B cell (primary cell): ENCODE results near the gene KRCC1. TPM values are rescaled to one million over a fixed set of nuclear protein-coding genes. Genes with fewer than 3 reads are reported as not detected.

Experiments used
- ATAC-seq: fragments of 200-7000 bp; cut with Tn5 transposase; one replicate; pipeline ENCODE4 v1.10.0; 2021; ENCODE audit warnings: low read depth, mild to moderate bottlenecking, moderate number of reproducible peaks, moderate library complexity
- CTCF ChIA-PET: fragments of 350-600 bp; sonication (Branson Sonifier 250); formaldehyde crosslinking; loops from one replicate; lab custom pipeline; 2021; ENCODE audit warnings: antibody characterized with exemption, inconsistent platforms; lab: Charles Lee
- POLR2A ChIA-PET: fragments of 350-600 bp; sonication (Branson Sonifier 250); formaldehyde crosslinking; loops from one replicate; lab custom pipeline; 2021; ENCODE audit warnings: antibody characterized with exemption; lab: Charles Lee
- DNase-seq: peaks from one replicate; pipeline ENCODE4 v3.0.0; 2013
- H2AFZ ChIP-seq: 2 replicates; pipeline ENCODE4 v1.6.1; 2012; ENCODE audit warnings: mild to moderate bottlenecking, low read depth, low read length; ENCODE audit not compliant: insufficient read depth, poor library complexity, severe bottlenecking
- H3K27ac ChIP-seq, 2 donors: 1 replicate in 1 of 2; 2 replicates in 1 of 2; pipeline ENCODE4 v1.5.1; 2012 to 2013; ENCODE audit warnings: low read length in 2 of 2, mild to moderate bottlenecking in 2 of 2, moderate library complexity in 1 of 2
- H3K27me3 ChIP-seq, 4 experiments: fragments of 200-600 bp in 1 of 4; sonication (generic) in 1 of 4; replicated peaks in 1 of 4; 1 replicate in 2 of 4; 2 replicates in 2 of 4; pipeline versions ENCODE4 v1.6.1 to v1.7.0; 2013 to 2016; ENCODE audit warnings: low read length in 3 of 4, mild to moderate bottlenecking in 2 of 4, mixed read lengths in 1 of 4, moderate library complexity in 1 of 4; ENCODE audit not compliant: insufficient read depth in 4 of 4, control insufficient read depth in 3 of 4; ENCODE audit errors: control extremely low read depth in 1 of 4
- H3K36me3 ChIP-seq, 2 experiments: replicated peaks in 1 of 2; 1 replicate in 1 of 2; 2 replicates in 1 of 2; pipeline versions ENCODE4 v1.6.1 to v1.7.1; 2013; ENCODE audit warnings: low read length in 1 of 2; ENCODE audit not compliant: insufficient read depth in 2 of 2, control insufficient read depth in 1 of 2; ENCODE audit errors: control extremely low read depth in 1 of 2, extremely low read depth in 1 of 2
- H3K4me1 ChIP-seq, 2 donors: fragments of 200-600 bp in 1 of 2; sonication (generic) in 1 of 2; 1 replicate in 1 of 2; 2 replicates in 1 of 2; pipeline versions ENCODE4 v1.5.1 to v1.6.1; 2013 to 2017; ENCODE audit warnings: low read length in 2 of 2; ENCODE audit not compliant: control insufficient read depth in 2 of 2, insufficient read depth in 2 of 2
- H3K4me2 ChIP-seq: replicated peaks from 2 replicates; pipeline ENCODE3; 2012; ENCODE audit warnings: mild to moderate bottlenecking, low read depth, low read length; ENCODE audit not compliant: poor library complexity, severe bottlenecking
- H3K4me3 ChIP-seq, 5 experiments: fragments of 200-600 bp in 1 of 5; sonication (generic) in 1 of 5; 1 replicate in 3 of 5; 2 replicates in 2 of 5; pipeline versions ENCODE4 v1.5.1 to v1.7.0; 2011 to 2016; ENCODE audit warnings: low read length in 4 of 5, mild to moderate bottlenecking in 4 of 5, low read depth in 2 of 5, control low read depth in 1 of 5, moderate library complexity in 1 of 5; ENCODE audit not compliant: insufficient read depth in 1 of 5; ENCODE audit errors: control extremely low read depth in 1 of 5, extremely low read depth in 1 of 5
- H3K79me2 ChIP-seq: fragments of 200-600 bp; sonication (generic); one replicate; pipeline ENCODE4 v1.6.0; 2016; ENCODE audit warnings: low read length; ENCODE audit not compliant: control insufficient read depth, insufficient read depth
- H3K9ac ChIP-seq: fragments of 200-600 bp; sonication (generic); 2 replicates; pipeline ENCODE4 v1.6.1; 2017; ENCODE audit warnings: mild to moderate bottlenecking, low read length, moderate library complexity
- H3K9me3 ChIP-seq, 3 donors: one replicate each; pipeline versions ENCODE4 v1.6.1 to v1.7.1; 2013; ENCODE audit warnings: low read length in 2 of 3; ENCODE audit not compliant: control insufficient read depth in 2 of 3, insufficient read depth in 1 of 3; ENCODE audit errors: control extremely low read depth in 1 of 3
- H4K20me1 ChIP-seq: 2 replicates; pipeline ENCODE4 v1.6.0; 2012; ENCODE audit warnings: mild to moderate bottlenecking, low read length; ENCODE audit not compliant: insufficient read depth, control insufficient read depth, poor library complexity, severe bottlenecking
- H3K27ac Mint-ChIP-seq: one replicate; pipeline ENCODE4 v1.8.0; 2021; ENCODE audit warnings: mixed read lengths
- H3K27me3 Mint-ChIP-seq: one replicate; pipeline ENCODE4 v1.8.0; 2021; ENCODE audit warnings: mixed read lengths
- H3K4me1 Mint-ChIP-seq: one replicate; pipeline ENCODE4 v1.8.0; 2021; ENCODE audit warnings: mixed read lengths
- H3K4me3 Mint-ChIP-seq: one replicate; pipeline ENCODE4 v1.8.0; 2021; ENCODE audit warnings: mixed read lengths
- H3K9me3 Mint-ChIP-seq: one replicate; pipeline ENCODE4 v1.8.0; 2022; ENCODE audit warnings: mixed read lengths; ENCODE audit not compliant: insufficient read depth
- EZH2 ChIP-seq: IDR thresholded peaks from 2 replicates; pipeline ENCODE4 v1.6.1; 2012; ENCODE audit warnings: borderline replicate concordance, low read depth, mild to moderate bottlenecking, moderate library complexity, low read length; ENCODE audit not compliant: insufficient read depth, poor library complexity, severe bottlenecking
- WGBS: methylation state at CpG from one replicate; pipeline ENCODE4 v1.1.5; 2013; ENCODE audit warnings: missing lambda C conversion rate; ENCODE audit not compliant: insufficient coverage; 5-methylcytosine and 5-hydroxymethylcytosine counted together
- intact Hi-C: fragments of 100-400 bp; cut with micrococcal nuclease; formaldehyde crosslinking; loops from one replicate; pipeline ENCODE4 v1.10.0; 2022
- polyA plus RNA-seq: library from polyadenylated mRNA; depleted of rRNA; stranded (reverse); fragments of >200 nt; gene quantifications from 2 replicates; pipeline ENCODE4 v1.2.3, GENCODE V29; 2012
- total RNA-seq, 2 donors: library from RNA; stranded (reverse); fragments of 120-200 nt in 1 of 2; gene quantifications; 1 replicate in 1 of 2; 2 replicates in 1 of 2; pipeline versions ENCODE4 v1.2.3 to v1.2.4, GENCODE V29; 2013 to 2022
- TF ChIP-seq, protein P1 (sequence below): fragments of 200-600 bp; IDR thresholded peaks from one replicate; pipeline ENCODE4 v1.8.0; 2022; ENCODE audit warnings: antibody characterized with exemption, mild to moderate bottlenecking

The KRCC1 gene
- total and polyA plus RNA-seq, 2 donors (not counting 1 experiment from before 2014, with no cell fraction given), result 11.9 to 27.2 TPM

GRCh38 chr2:88090446-88091283 is 35.1 kb upstream of the KRCC1 start:
- Histone ChIP-seq H3K9me3 (no peaks in the 10 kb centered on the region), H3K27ac (no peak overlapping the region), H3K4me2 (peak overlapping the region; percentile 17), H3K4me1 (peaks cover 9 to 15% of the 10 kb centered on the region in 2 donors), H2AFZ (peak overlapping the region; percentile 30), H4K20me1 (no peaks in the 10 kb centered on the region), H3K79me2 (no peaks in the 10 kb centered on the region), H3K4me3 (no peak overlapping the region), H3K9ac (no peak overlapping the region), H3K27me3 (no peaks in the 10 kb centered on the region), H3K36me3 (no peaks in the 10 kb centered on the region)
- H3K4me1 Mint-ChIP-seq, result peaks cover 16% of the 10 kb centered on the region
- no peaks in the 10 kb centered on the region for H3K9me3 Mint-ChIP-seq
- TF ChIP-seq EZH2, result no peak
- TF ChIP-seq, protein P1, sequence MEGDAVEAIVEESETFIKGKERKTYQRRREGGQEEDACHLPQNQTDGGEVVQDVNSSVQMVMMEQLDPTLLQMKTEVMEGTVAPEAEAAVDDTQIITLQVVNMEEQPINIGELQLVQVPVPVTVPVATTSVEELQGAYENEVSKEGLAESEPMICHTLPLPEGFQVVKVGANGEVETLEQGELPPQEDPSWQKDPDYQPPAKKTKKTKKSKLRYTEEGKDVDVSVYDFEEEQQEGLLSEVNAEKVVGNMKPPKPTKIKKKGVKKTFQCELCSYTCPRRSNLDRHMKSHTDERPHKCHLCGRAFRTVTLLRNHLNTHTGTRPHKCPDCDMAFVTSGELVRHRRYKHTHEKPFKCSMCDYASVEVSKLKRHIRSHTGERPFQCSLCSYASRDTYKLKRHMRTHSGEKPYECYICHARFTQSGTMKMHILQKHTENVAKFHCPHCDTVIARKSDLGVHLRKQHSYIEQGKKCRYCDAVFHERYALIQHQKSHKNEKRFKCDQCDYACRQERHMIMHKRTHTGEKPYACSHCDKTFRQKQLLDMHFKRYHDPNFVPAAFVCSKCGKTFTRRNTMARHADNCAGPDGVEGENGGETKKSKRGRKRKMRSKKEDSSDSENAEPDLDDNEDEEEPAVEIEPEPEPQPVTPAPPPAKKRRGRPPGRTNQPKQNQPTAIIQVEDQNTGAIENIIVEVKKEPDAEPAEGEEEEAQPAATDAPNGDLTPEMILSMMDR, result no peak
- WGBS, result 30% methylated on average over 4 of the region's 8 CpGs
- ChIA-PET CTCF (no interaction called here), POLR2A (no interaction called here)
- no peaks in the 10 kb centered on the region for H3K27me3 Mint-ChIP-seq
- ATAC-seq (no peak), DNase-seq (no peak)
- no peak overlapping the region for H3K27ac Mint-ChIP-seq
- intact Hi-C loops, result no loop called here
- H3K4me3 Mint-ChIP-seq, result no peak overlapping the region

GRCh38 chr2:88088999-88089398 is 33.4 kb upstream of the KRCC1 start:
- H3K36me3 ChIP-seq, result no peaks in the 10 kb centered on the region
- no peak overlapping the region for H3K4me3 Mint-ChIP-seq
- H3K4me2 ChIP-seq, result no peak overlapping the region
- ChIA-PET CTCF (interaction anchor here (1.1 kb wide), 1 partner anchor 11 kb away, joined by 3 read pairs; no protein-coding TSS in a partner anchor), POLR2A (no interaction called here)
- no peaks in the 10 kb centered on the region for H3K9me3 ChIP-seq
- H3K4me1 Mint-ChIP-seq, result peaks cover 16% of the 10 kb centered on the region
- no peaks in the 10 kb centered on the region for H4K20me1 ChIP-seq
- peaks cover 9 to 15% of the 10 kb centered on the region in 2 donors for H3K4me1 ChIP-seq
- no peak overlapping the region for H3K27ac Mint-ChIP-seq
- no peak overlapping the region for H3K27ac ChIP-seq
- no peaks in the 10 kb centered on the region for H3K9me3 Mint-ChIP-seq
- TF ChIP-seq EZH2, result no peak
- TF ChIP-seq, protein P1, result no peak
- intact Hi-C loops, result no loop called here
- no peak for DNase-seq
- H3K79me2 ChIP-seq, result no peaks in the 10 kb centered on the region
- no peak overlapping the region for H3K9ac ChIP-seq
- no peak overlapping the region for H2AFZ ChIP-seq
- no peaks in the 10 kb centered on the region for H3K27me3 ChIP-seq
- no peak for ATAC-seq
- WGBS, result 100% methylated on average over 1 of the region's 2 CpGs
- H3K4me3 ChIP-seq, result no peak overlapping the region
- H3K27me3 Mint-ChIP-seq, result no peaks in the 10 kb centered on the region
